Measurements from ENCODE around the gene ANKDD1A.

Gene ANKDD1A

GRCh38 chr15:64896371-64897069 is 15.2 kb upstream of the ANKDD1A start:
- DNase-seq = no peak

GRCh38 chr15:64897345-64897985 is 14.2 kb upstream of the ANKDD1A start:
- no peak for DNase-seq

- DNase-seq = no peak
Measured at GRCh38 chr15:64898406-64898805, 13.3 kb upstream of the ANKDD1A start.

- no peak for DNase-seq
Measured at GRCh38 chr15:64901141-64901540, 10.6 kb upstream of the ANKDD1A start.

- no peak for DNase-seq
Measured at GRCh38 chr15:64901914-64902313, 9.8 kb upstream of the ANKDD1A start.

- DNase-seq = no peak
Measured at GRCh38 chr15:64902863-64903262, 8.8 kb upstream of the ANKDD1A start.

- no peak for DNase-seq
Measured at GRCh38 chr15:64903326-64903950, 8.3 kb upstream of the ANKDD1A start.

GRCh38 chr15:64904189-64904588 is 7.5 kb upstream of the ANKDD1A start:
- no peak for DNase-seq

GRCh38 chr15:64905119-64905831 is 6.4 kb upstream of the ANKDD1A start:
- peak; percentile 56 for DNase-seq

GRCh38 chr15:64905941-64906340 is 5.8 kb upstream of the ANKDD1A start:
- no peak for DNase-seq

- DNase-seq = no peak
Measured at GRCh38 chr15:64906402-64906801, 5.3 kb upstream of the ANKDD1A start.

- no peak for DNase-seq
Measured at GRCh38 chr15:64907991-64908390, 3.7 kb upstream of the ANKDD1A start.

- no peak for DNase-seq
Measured at GRCh38 chr15:64909546-64909945, 2.2 kb upstream of the ANKDD1A start.

GRCh38 chr15:64912379-64913325 is 950 bp downstream of the ANKDD1A start:
- DNase-seq = no peak

- DNase-seq = no peak
Measured at GRCh38 chr15:64915518-64916227, 4.0 kb downstream of the ANKDD1A start.

- DNase-seq = no peak
Measured at GRCh38 chr15:64916365-64916764, 4.7 kb downstream of the ANKDD1A start.

- DNase-seq = no peak
Measured at GRCh38 chr15:64917211-64917610, 5.5 kb downstream of the ANKDD1A start.

GRCh38 chr15:64919721-64920120 is 8.0 kb downstream of the ANKDD1A start:
- no peak for DNase-seq

GRCh38 chr15:64921711-64922110 is 10.0 kb downstream of the ANKDD1A start:
- DNase-seq = no peak

- no peak for DNase-seq
Measured at GRCh38 chr15:64923546-64923945, 11.8 kb downstream of the ANKDD1A start.
